ENCODE data around the gene C2CD2.

The C2CD2 gene

DNA sequence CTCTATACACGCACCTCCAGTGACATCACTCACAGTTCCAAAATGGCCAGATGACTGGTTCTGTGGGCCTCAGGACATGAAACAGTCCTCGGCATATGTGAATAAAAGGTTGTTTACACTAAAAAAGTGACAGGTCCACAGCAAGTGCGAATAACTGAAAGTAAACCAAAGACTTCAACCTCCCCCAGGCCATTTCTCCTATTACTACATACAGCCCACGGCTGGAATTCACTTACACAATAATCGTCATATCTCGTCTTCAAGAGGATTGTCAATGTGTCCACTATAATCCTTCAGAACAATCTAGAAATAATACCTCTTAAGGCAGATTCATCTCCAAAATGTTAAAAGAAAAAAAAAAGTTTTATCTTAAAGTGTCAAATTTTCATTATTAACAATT, 72.8 kb downstream of the C2CD2 start:
- DNase-seq: no peak

- DNase-seq: no peak
Observed at GRCh38 chr21:41880153-41880552, 73.7 kb downstream of the C2CD2 start.

DNA sequence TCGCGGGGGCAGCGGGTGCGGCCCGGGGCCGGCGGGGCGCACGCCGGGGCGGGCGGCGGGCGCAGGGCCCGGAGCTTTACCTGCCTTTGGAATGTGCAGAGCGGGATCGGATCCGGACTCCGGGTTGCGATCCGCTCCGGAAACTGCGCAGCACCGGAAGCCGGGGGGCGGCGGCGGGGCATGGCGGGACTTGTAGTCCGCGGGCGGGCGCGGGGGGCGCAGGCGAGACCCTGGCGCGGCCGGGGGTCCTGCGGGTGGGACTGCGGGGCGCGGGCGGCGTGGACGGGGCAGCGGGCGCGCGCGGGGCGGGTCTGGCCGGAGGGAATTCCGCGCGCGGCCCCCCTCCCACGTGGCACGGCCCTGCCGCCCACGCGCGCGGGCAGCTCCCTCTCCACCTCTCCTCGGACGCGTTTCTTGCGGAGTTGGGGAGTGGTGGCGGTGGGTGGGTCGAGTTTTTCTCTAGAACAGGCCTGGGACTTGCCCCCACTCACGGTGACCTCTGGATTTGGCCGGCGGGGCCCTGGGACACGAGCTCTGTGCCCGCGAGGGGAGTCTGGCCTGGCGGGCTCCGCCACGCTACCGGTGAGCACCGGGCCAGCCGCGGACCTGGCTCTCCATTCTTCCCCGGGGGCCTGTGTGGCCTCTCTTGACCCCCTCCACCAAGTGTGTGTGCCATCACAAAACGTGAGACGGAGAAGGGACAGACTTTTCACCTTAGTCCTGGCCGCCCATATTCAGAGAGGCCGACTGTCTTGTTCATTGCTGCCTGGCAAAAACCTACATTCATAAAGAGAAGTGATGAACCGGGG, 74.4 kb downstream of the C2CD2 start, which contains the start of gene PRDM15:
PRDM15 (minus strand) TSS at position 155 of the 809 bp plus-strand sequence. CDS start 18,981 bp downstream, outside the sequence.
- DNase-seq: peak; percentile 71

- DNase-seq: peak; percentile 80
Observed at GRCh38 chr21:41878831-41879189, 75.0 kb downstream of the C2CD2 start.

GRCh38 chr21:41877901-41878830, 75.7 kb downstream of the C2CD2 start:
- peak; percentile 36 for DNase-seq

DNA sequence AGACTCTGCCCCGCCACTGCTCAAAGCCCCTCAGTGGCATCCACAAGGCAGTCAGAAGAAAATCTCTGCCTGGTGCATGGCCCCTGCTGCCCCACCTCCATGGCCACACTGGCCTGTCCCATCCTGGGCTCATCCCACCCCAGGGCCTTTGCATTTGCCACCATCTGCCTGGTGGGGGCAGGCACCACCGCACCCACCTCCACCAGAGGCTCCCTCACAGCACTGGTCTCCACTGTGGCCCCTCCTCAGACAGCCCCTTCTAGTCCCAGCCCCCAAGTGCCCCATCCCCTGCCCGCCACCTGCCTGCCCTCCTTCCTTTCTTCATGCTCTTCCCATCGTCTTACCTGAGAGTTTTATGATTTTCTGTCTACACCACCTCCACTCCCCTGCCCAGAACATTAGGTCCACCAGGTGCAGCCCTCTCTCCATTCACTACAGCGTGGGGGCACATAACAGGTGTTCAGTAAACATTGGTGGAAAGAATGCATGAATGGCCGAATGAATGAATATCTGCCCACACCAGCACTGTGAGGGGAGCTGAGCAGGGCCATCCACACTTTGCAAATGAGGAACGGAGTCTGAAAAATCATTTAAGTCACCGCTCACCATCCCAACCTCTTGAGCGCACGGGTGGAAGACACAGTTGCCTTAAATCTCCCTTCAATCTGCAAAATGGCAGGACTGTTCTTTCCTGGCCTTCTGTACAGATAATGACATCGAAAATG, 76.7 kb downstream of the C2CD2 start:
- no peak for DNase-seq

- no peak for DNase-seq
Observed at GRCh38 chr21:41876396-41876795, 77.4 kb downstream of the C2CD2 start.

DNA sequence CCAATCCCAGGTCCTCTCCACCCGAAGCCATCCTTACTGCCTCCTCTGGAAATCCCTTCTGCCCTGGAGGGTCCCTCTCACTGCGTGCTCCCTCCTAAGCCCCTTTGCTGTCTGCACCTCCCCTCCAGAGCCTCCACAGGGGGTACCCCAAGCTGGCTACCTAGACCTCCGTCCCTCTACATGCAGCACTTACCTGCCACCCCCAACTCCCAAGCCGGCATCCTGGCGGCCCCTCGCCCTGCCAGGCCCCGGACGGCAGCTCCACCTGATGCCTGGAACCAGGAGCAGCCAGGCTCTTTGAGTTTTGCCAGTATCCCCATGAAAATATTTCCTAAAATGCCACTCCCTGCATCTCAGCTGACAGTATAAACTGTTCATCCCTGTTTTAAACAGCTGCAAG, 78.7 kb downstream of the C2CD2 start:
- no peak for DNase-seq

GRCh38 chr21:41874611-41875010, 79.2 kb downstream of the C2CD2 start:
- DNase-seq: no peak

DNA sequence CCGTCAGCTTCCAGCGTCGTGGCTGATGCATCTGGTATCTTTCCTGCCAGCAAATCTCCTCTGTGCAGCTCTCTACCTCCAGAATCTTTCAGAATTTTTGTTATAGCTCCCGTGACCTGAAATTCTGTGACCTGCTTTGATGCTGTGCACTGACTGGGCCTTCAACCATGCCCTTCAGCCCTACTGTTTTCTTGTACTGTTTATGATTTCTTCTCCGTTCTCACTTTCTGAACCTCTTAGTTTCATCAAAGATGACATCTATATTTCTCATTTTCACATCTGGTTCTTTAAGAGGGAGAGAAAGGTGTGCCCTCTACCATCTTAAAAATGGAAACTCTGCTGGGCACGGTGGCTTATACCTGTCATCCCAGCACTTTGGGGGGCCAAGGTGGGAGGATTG, 80.4 kb downstream of the C2CD2 start:
- no peak for DNase-seq

GRCh38 chr21:41873005-41873404, 80.8 kb downstream of the C2CD2 start:
- DNase-seq: no peak

GRCh38 chr21:41871293-41872030, 82.4 kb downstream of the C2CD2 start:
- DNase-seq: no peak

GRCh38 chr21:41869771-41870170, 84.0 kb downstream of the C2CD2 start:
- no peak for DNase-seq

DNA sequence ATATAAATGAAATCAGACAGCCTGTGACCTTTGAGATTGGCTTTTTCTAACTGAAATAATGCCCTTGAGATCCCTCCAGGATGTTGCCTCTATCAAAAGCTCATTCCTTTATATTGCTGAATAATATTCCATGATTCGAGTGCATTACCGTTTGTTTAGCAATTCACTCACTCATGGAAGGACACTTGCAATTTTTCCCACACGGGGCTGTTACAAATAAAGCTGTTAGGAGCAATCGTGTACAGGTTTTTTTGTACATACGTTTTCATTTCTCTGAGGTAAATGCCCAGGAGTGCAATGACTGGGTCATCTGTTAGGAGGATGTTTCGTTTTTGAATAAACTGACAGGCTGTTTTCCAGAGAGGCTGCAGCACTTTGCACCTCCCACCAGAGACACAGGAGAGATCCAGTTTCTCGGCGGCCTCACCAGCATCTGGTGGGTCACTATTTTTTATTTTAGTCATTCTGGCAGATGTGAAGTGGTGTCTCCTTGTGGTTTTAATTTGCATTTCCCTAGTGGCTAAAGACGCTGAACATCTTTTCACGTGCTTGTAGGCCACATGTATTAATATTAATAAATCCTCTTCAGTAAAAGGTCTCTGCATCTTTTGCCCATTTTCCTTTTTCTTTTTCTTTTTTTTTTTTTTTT, 85.6 kb downstream of the C2CD2 start:
- no peak for DNase-seq

GRCh38 chr21:41867313-41867712, 86.5 kb downstream of the C2CD2 start:
- DNase-seq: no peak

DNA sequence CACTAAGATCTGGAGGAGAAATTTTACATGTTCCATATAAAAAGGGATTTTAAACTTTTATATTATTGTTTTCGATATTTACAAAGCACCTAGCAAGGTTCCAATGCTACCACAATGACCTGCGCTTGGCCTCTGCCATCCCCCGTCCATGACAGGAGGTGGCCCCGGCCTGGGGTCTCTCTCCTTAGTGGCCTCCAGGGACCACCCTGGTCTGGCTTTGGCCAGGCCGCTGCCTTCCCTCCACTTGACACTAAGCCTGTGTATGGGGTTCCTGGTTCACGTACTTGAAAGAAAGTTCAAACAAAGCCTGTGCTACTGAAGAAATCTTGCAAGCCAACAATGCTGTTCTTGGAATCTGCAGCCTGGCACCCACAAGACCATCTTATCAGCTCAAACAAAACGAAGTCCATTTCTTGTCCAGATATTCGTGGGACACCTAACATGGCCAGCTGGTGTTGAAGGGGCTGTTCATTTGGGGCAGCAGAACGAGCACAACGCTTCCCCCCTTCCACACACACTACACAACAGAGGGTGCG, 87.5 kb downstream of the C2CD2 start:
- DNase-seq: no peak

DNA sequence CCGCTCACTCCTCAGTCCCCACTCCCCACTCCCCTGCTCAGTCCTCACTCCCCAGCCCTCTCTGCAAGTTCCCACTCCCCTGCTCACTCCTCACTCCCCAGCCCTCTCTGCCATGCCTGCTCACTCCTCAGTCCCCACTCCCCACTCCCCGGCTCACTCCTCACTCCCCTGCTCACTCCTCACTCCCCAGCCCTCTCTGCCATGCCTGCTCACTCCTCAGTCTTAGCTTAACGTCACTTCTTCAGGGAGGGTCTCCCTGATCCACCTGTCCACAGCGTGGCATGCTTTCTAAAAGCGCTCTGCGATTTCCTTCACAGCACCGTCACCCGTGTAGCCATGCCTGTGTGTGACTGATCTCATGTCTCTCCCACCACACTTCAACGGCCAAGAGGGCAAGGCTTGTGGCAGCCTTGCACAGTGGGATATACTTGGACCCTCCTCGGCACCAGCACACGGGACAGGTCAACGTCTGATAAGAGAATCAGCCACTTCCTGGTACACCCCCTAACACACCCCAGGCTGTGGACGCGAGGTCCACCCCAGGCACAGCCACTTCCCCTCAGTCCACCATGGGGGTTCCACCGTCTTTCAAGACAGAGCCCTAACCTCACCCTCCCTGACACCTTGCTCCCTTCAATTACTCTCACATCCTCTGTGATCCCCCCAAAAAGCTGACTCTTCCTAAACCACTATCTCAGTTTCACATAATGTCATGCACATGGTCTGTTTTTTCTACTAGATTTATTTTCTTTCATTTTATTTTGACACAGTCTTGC, 88.6 kb downstream of the C2CD2 start:
- DNase-seq: no peak

- no peak for DNase-seq
Observed at GRCh38 chr21:41864311-41865001, 89.4 kb downstream of the C2CD2 start.

GRCh38 chr21:41863439-41863740, 90.4 kb downstream of the C2CD2 start:
- DNase-seq: no peak

DNA sequence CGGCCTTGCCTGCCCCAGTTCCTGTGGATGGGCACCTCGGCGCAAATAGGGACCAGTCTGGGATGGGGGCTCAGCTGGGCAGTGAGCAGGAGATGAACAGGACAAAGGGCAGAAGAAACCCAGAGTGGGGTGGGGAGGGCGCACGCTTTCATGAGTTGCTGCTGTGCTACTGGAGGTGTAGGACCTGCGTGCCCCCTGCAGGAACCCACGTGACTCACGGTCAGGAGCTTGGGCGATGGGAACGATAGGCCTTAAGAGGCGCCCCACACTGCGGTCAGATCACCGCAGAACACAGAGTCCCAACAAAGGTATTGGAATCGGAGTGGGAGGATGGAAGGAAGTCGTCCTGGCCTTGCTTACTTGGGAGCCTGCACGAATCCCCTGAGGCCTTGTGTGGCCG, 91.8 kb downstream of the C2CD2 start:
- DNase-seq: no peak

Measured in NCI-H2029 (cell line).